Thyroid gland (tissue), 4 donors: Measurements from ENCODE around the gene PAX7.

ENCODE experiments used
- POLR2A ChIP-seq, 2 donors: fragments of 450-650 bp; IDR thresholded peaks; one replicate each; pipeline ENCODE4 v1.6.1; 2017; ENCODE audit warnings: antibody characterized with exemption in 2 of 2, mild to moderate bottlenecking in 2 of 2, moderate library complexity in 1 of 2
- TF ChIP-seq, protein P1 (sequence below), 6 experiments: fragments of 200-600 bp in 3 of 6; fragments of 450-650 bp in 3 of 6; sonication (generic) in 3 of 6; IDR thresholded peaks; one replicate each; pipeline ENCODE4 v1.5.1; 2016 to 2019; ENCODE audit warnings: antibody characterized with exemption in 6 of 6, mild to moderate bottlenecking in 2 of 6, inconsistent platforms in 1 of 6, moderate library complexity in 1 of 6

DNA sequence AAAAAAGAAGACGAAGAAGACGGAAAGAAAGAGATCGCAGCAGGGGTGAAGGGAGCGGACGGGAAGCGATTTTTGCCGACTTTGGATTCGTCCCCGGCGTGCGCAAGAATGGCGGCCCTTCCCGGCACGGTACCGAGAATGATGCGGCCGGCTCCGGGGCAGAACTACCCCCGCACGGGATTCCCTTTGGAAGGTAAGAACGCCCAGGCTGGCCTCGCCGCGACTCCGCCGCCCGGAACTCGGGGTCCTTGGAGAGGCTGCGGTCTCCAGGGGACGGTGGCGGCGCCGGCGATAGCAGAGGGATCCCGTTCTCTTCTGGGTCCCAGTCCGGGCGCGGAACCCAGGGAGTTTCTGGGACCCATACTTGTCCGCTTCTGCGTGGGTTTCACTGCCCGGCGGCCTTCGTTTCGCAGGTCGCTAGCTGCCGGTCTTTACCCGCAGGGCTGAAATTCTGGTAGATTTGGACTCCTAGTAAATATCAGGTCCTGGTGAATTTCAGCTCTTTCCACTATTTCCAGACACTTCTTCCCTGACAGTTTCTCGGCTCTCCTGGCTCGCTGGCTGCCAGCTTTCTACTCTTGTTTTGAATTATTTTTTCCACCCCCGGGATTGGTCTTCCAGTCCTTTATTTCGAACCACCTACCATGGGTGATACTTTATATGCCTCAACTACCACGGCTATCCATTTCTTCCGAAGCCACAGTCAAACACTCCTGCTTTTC lies 1.0 kb downstream of the PAX7 start:
- TF ChIP-seq, protein P1, sequence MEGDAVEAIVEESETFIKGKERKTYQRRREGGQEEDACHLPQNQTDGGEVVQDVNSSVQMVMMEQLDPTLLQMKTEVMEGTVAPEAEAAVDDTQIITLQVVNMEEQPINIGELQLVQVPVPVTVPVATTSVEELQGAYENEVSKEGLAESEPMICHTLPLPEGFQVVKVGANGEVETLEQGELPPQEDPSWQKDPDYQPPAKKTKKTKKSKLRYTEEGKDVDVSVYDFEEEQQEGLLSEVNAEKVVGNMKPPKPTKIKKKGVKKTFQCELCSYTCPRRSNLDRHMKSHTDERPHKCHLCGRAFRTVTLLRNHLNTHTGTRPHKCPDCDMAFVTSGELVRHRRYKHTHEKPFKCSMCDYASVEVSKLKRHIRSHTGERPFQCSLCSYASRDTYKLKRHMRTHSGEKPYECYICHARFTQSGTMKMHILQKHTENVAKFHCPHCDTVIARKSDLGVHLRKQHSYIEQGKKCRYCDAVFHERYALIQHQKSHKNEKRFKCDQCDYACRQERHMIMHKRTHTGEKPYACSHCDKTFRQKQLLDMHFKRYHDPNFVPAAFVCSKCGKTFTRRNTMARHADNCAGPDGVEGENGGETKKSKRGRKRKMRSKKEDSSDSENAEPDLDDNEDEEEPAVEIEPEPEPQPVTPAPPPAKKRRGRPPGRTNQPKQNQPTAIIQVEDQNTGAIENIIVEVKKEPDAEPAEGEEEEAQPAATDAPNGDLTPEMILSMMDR (IDR thresholded peaks at IDR 0.05), result no peak
- no peak for TF ChIP-seq POLR2A (IDR thresholded peaks at IDR 0.05)
